GM12878 (cell line): ENCODE results near the gene N4BP2L2. TPM values are rescaled to one million over a fixed set of nuclear protein-coding genes. Genes with fewer than 3 reads are reported as not detected.

Experiments
- ASH2L ChIP-seq: fragments of 300-600, 200-600 bp; sonication (generic); IDR thresholded peaks from 2 replicates; pipeline ENCODE4 v1.6.1; 2017; ENCODE audit warnings: low read depth, mild to moderate bottlenecking, borderline replicate concordance
- CHD4 ChIP-seq: fragments of 200-600 bp; sonication (generic); IDR thresholded peaks from 2 replicates; pipeline ENCODE4 v1.6.1; 2016; ENCODE audit warnings: mild to moderate bottlenecking
- CREB1 ChIP-seq: IDR thresholded peaks from 2 replicates; pipeline ENCODE4 v1.6.1; 2012; ENCODE audit warnings: low read depth, mild to moderate bottlenecking, inconsistent platforms
- GABPA ChIP-seq: IDR thresholded peaks from 2 replicates; pipeline ENCODE4 v1.6.1; 2014; ENCODE audit warnings: antibody characterized with exemption, low read depth, mild to moderate bottlenecking, inconsistent platforms
- HDAC6 ChIP-seq: fragments of 200-600 bp; sonication (generic); IDR thresholded peaks from one replicate; pipeline ENCODE4 v1.8.0; 2017; ENCODE audit warnings: antibody characterized with exemption; ENCODE audit not compliant: unreplicated experiment
- NBN ChIP-seq: fragments of 450-650 bp; IDR thresholded peaks from 2 replicates; pipeline ENCODE4 v1.6.1; 2016
- NFXL1 ChIP-seq: fragments of 450-650 bp; IDR thresholded peaks from 2 replicates; pipeline ENCODE4 v1.6.1; 2017; ENCODE audit warnings: antibody characterized with exemption, mild to moderate bottlenecking, borderline replicate concordance
- NFYA ChIP-seq: IDR thresholded peaks from 2 replicates; pipeline ENCODE4 v1.6.1; 2011; ENCODE audit warnings: low read depth, mild to moderate bottlenecking, low read length, improper control_type of control experiment, borderline replicate concordance
- NR2F1 ChIP-seq: fragments of 450-650 bp; conservative IDR thresholded peaks from 2 replicates; pipeline ENCODE4 v1.6.1; 2017; ENCODE audit warnings: mild to moderate bottlenecking
- POLR2A ChIP-seq: IDR thresholded peaks from 2 replicates; pipeline ENCODE4 v1.6.1; 2011; ENCODE audit warnings: low read depth, mild to moderate bottlenecking, low read length
- POLR2AphosphoS2 ChIP-seq: IDR thresholded peaks from 2 replicates; pipeline ENCODE4 v1.6.1; 2011; ENCODE audit warnings: low read depth, mild to moderate bottlenecking, low read length, improper control_type of control experiment, moderate library complexity
- SPI1 ChIP-seq: IDR thresholded peaks from 2 replicates; pipeline ENCODE4 v1.6.1; 2011; ENCODE audit warnings: low read depth, mild to moderate bottlenecking, low read length, moderate library complexity, borderline replicate concordance; ENCODE audit not compliant: insufficient read depth
- ZBED1 ChIP-seq: IDR thresholded peaks from 2 replicates; pipeline ENCODE4 v1.6.1; 2016; ENCODE audit warnings: borderline replicate concordance
- polyA plus RNA-seq, 11 experiments: library from polyadenylated mRNA; depleted of rRNA in 4 of 11; unstranded in 6 of 11; stranded (reverse) in 5 of 11; fragments of >200 nt; fragmentation: Nextera tagmentation in 4 of 11; fragmentation: Illumina TruSeq in 1 of 11; extraction: Ambion mirVana in 4 of 11; extraction: Trizol in 1 of 11; gene quantifications; 1 replicate in 1 of 11; 2 replicates in 10 of 11; pipeline versions ENCODE4 v1.2.1 to v1.2.3, GENCODE V29; 2011 to 2016; ENCODE audit warnings: inconsistent platforms in 2 of 11, missing spikeins in 2 of 11, low read depth in 1 of 11
- total RNA-seq, 4 experiments: library from RNA; depleted of rRNA in 3 of 4; stranded (reverse); fragments of >200 nt in 3 of 4; fragmentation: Illumina TruSeq in 1 of 4; extraction: Trizol in 1 of 4; gene quantifications; 2 replicates each; pipeline versions ENCODE4 v1.2.1 to v1.2.3, GENCODE V29; 2013 to 2021
- TF ChIP-seq, protein P1 (sequence below): fragments of 450-650 bp; formaldehyde crosslinking; IDR thresholded peaks from 2 replicates; pipeline ENCODE4 v1.4.0; 2020; ENCODE audit warnings: mild to moderate bottlenecking, moderate library complexity
- TF ChIP-seq, protein P2 (sequence below): IDR thresholded peaks from 2 replicates; pipeline ENCODE4 v1.6.1; 2011; ENCODE audit warnings: mild to moderate bottlenecking, low read depth, low read length, moderate library complexity; ENCODE audit not compliant: insufficient replicate concordance
- TF ChIP-seq, protein P3 (sequence below): fragments of 450-650 bp; IDR thresholded peaks from 2 replicates; pipeline ENCODE4 v1.6.1; 2017; ENCODE audit warnings: mild to moderate bottlenecking, low read depth, inconsistent platforms; ENCODE audit not compliant: poor library complexity, severe bottlenecking
- TF ChIP-seq, protein P4 (sequence below): fragments of 450-650 bp; IDR thresholded peaks from 2 replicates; pipeline ENCODE4 v1.6.1; 2017; ENCODE audit warnings: mild to moderate bottlenecking

The N4BP2L2 gene
- total and polyA plus RNA-seq, 10 of the 15 experiments (the other 5 are each of a cell fraction or from before 2014, with no cell fraction given), result 41.7 to 87.1 (median 61.2) TPM

DNA sequence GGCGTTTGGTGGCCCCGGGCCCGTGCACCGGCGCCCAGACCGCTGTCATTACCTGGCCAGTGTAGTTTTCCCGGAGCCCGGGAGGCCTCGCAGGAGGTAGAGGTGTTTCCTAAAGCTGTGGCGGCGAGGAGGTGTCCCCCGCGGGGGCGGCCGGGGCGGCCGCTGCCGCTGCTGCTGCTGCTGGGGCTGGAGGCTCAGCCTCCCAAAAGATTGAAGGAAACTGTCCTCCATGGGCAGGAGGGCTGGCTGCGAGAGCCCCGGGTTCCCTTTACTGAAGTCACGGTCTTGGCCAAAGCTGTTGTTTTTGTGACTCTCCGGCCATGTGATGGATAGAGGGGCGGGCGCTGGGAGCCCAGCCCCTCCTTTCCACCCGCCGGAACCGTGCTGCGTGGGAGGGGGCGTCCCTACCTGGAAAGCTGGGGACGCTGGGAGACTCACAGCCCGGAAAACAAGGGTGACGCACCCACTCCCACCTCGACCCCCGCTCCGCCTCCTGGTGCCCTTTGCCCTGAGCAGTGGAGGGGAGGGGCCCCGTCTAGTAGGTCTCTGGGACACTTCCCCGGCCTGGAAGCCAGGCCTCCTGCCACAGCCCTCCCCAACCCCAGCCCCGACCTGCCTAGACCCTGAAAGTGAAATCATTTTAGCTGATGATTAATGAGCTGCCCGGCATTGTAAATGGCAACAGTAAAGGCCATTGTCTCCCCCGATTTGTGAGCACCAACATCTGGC, 110.6 kb downstream of the N4BP2L2 start, which contains the start of gene N4BP2L1 (continued):
- TF ChIP-seq POLR2AphosphoS2 (peak; percentile 91; the same call in 1 of the 2 replicates), NFYA (no peak), ZBED1 (peak; percentile 43; the same call in 1 of the 2 replicates), CREB1 (peak; percentile 64), HDAC6 (peak; percentile 12), SPI1 (0 out of 2 replicates have a peak, but pooled peaks have one; percentile 24), NBN (peak; percentile 83; the same call in 1 of the 2 replicates), NFXL1 (no peak), CHD4 (no peak), NR2F1 (peak; percentile 98), ASH2L (no peak; the same call in 1 of the 2 replicates), GABPA (no peak), POLR2A (peak; percentile 91)
- TF ChIP-seq, protein P1, sequence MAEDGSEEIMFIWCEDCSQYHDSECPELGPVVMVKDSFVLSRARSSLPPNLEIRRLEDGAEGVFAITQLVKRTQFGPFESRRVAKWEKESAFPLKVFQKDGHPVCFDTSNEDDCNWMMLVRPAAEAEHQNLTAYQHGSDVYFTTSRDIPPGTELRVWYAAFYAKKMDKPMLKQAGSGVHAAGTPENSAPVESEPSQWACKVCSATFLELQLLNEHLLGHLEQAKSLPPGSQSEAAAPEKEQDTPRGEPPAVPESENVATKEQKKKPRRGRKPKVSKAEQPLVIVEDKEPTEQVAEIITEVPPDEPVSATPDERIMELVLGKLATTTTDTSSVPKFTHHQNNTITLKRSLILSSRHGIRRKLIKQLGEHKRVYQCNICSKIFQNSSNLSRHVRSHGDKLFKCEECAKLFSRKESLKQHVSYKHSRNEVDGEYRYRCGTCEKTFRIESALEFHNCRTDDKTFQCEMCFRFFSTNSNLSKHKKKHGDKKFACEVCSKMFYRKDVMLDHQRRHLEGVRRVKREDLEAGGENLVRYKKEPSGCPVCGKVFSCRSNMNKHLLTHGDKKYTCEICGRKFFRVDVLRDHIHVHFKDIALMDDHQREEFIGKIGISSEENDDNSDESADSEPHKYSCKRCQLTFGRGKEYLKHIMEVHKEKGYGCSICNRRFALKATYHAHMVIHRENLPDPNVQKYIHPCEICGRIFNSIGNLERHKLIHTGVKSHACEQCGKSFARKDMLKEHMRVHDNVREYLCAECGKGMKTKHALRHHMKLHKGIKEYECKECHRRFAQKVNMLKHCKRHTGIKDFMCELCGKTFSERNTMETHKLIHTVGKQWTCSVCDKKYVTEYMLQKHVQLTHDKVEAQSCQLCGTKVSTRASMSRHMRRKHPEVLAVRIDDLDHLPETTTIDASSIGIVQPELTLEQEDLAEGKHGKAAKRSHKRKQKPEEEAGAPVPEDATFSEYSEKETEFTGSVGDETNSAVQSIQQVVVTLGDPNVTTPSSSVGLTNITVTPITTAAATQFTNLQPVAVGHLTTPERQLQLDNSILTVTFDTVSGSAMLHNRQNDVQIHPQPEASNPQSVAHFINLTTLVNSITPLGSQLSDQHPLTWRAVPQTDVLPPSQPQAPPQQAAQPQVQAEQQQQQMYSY (CRISPR knock-in tag), result no peak
- TF ChIP-seq, protein P2, sequence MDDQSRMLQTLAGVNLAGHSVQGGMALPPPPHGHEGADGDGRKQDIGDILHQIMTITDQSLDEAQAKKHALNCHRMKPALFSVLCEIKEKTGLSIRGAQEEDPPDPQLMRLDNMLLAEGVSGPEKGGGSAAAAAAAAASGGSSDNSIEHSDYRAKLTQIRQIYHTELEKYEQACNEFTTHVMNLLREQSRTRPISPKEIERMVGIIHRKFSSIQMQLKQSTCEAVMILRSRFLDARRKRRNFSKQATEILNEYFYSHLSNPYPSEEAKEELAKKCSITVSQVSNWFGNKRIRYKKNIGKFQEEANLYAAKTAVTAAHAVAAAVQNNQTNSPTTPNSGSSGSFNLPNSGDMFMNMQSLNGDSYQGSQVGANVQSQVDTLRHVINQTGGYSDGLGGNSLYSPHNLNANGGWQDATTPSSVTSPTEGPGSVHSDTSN, result peak; percentile 91
- TF ChIP-seq, protein P3, sequence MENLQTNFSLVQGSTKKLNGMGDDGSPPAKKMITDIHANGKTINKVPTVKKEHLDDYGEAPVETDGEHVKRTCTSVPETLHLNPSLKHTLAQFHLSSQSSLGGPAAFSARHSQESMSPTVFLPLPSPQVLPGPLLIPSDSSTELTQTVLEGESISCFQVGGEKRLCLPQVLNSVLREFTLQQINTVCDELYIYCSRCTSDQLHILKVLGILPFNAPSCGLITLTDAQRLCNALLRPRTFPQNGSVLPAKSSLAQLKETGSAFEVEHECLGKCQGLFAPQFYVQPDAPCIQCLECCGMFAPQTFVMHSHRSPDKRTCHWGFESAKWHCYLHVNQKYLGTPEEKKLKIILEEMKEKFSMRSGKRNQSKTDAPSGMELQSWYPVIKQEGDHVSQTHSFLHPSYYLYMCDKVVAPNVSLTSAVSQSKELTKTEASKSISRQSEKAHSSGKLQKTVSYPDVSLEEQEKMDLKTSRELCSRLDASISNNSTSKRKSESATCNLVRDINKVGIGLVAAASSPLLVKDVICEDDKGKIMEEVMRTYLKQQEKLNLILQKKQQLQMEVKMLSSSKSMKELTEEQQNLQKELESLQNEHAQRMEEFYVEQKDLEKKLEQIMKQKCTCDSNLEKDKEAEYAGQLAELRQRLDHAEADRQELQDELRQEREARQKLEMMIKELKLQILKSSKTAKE, result no peak
- TF ChIP-seq, protein P4, sequence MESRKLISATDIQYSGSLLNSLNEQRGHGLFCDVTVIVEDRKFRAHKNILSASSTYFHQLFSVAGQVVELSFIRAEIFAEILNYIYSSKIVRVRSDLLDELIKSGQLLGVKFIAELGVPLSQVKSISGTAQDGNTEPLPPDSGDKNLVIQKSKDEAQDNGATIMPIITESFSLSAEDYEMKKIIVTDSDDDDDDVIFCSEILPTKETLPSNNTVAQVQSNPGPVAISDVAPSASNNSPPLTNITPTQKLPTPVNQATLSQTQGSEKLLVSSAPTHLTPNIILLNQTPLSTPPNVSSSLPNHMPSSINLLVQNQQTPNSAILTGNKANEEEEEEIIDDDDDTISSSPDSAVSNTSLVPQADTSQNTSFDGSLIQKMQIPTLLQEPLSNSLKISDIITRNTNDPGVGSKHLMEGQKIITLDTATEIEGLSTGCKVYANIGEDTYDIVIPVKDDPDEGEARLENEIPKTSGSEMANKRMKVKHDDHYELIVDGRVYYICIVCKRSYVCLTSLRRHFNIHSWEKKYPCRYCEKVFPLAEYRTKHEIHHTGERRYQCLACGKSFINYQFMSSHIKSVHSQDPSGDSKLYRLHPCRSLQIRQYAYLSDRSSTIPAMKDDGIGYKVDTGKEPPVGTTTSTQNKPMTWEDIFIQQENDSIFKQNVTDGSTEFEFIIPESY, result no peak
